ENCODE measurements around the gene LGALSL.

Gene LGALSL

DNA sequence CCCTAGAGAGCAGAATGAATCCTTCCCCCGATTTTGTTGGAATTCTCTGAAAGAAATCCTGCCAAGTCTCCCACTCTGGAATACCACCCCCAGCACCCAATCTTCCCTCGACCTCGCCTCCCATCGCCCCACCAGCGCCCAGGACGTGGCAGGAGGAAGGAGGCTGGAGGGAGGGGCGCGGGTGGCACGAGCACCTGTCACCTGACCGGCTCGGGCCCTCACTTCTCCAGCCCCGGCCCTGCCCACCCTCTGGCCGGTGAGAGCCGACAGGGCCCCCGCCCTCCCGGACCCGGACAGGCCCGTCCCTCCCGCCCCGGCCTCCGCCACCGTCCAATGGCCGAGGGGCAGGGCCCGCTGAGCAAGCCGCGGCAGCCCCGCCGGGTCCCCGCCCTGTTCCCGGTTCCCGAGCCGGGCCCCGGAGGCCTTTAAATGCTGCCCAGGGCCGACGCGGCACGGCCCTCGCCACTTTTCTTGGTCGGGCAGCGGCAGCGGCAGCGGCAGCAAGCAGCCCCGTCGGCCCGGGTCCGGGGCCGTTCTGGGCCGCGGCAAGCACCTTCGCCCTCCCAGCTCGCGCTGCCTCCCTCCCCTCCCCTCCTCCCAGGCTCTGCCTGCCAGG is at the start of gene LGALSL:
TSS of gene LGALSL (plus strand) at position 393 of the 616 bp plus-strand sequence. CDS start 384 bp downstream, outside the sequence.
- DNase-seq: no peak

DNA sequence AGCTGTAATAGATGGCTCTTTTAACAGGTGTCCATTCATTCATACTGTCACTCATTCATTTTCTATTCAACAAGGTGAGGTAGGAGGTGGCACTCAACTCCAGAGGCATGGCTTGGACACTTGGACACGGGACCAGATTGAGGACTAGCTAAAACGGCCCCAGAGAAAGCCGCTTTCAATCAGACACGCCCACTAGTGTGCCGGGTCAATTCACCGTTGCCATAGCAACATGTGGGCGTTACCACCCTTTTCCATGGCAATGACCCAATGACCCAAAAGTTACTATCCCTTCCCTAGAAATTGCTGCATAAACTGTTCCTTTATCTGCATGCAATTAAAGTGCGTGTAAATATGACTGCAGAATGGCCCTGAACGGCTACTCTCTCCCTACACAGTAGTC is 49.2 kb upstream of the LGALSL start:
- DNase-seq: no peak

DNA sequence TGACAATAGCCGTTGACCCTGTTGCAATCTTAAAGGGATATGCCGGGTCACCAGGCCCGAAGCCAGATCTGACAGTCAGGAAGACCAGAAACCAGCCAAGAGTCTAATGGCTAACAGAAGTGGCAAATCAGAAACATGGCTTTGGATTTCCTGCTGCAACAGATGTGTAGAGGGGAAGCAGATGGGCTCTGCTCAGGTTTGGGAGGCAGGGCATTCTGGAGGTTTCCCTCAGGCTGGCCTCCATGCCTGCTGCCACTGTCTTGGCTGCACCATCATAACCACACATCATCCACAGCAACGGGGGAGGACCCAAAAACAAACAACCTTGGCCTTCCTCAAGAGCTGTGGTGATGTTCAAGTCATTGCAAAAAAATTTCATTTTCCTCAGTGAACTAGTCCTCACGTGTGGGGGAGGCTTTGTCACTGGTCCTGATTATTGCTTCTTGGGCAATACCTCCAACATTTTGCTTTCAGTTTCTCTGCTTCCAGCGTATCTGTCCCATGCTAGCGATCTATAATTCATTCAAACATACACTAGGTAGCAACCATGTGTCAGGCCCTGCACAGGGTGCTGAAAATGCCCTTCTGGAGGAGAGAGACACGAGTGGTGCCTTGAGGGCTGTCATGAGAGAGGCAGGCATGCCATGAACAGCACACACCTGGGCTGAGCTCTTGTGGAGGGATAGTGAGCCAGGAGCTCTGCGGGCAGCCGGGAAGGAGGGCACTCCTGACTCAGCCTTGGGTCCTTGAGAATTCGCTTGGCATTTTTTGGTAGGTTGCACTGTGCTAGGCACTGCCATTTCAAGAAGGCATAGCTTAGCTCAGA is 48.2 kb upstream of the LGALSL start:
- no peak for DNase-seq

GRCh38 chr2:64406407-64406774 is 47.6 kb upstream of the LGALSL start:
- no peak for DNase-seq

GRCh38 chr2:64408031-64408430 is 45.9 kb upstream of the LGALSL start:
- no peak for DNase-seq

GRCh38 chr2:64410671-64411070 is 43.3 kb upstream of the LGALSL start:
- no peak for DNase-seq

DNA sequence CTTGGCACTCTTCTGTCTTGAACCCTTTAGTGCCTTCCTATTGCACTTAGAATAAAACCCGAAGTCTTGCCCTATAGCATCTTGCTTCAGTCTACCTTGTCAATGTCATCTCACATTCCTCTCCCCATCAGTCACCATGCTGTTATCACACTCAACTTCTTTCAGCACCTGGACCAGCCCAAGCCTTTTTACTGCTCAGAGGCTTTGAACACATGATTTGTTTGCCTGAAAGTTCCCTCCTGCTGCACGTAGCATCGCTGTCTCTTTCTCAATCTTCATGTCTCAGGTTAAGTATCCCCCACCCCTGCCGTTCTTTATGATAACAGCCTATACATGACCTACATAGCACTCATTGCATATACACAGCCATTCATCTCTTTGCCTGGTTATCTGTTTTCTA is 41.3 kb upstream of the LGALSL start:
- DNase-seq: no peak

DNA sequence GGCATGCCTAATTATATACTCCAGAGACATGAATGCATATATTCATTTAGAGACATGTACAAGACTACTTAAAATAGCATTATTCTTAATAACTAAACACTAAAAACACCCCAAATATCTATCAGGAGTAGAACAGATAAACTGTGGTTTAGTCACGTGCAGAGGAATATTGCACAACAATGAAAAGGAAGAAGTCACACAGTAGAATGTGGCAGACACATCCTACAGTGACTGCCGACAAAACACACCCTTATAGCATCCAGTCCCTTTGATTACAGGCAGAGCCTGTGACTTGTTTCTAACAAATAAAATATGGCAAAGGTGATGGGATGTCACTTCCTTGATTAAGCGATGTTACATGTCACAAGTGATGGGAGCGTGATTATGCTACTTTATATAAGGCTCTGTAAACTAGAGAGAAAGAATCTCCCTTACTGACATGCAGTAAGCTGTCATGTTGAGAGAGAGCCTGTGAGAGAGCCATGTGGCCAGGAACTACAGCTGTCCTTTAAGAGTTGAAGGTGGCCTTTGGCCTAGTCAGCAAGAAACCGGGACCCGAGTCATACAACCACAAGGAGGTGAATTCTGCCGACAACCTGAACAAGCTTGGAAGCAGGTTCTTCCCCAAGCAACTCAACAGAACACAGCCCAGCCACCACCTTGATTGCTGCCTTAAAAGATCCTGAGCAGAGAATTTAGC is 39.1 kb upstream of the LGALSL start:
- no peak for DNase-seq

- no peak for DNase-seq
Observed at GRCh38 chr2:64417624-64418023, 36.3 kb upstream of the LGALSL start.

- DNase-seq: no peak
Observed at GRCh38 chr2:64419596-64420165, 34.3 kb upstream of the LGALSL start.

GRCh38 chr2:64420677-64421076 is 33.3 kb upstream of the LGALSL start:
- no peak for DNase-seq

DNA sequence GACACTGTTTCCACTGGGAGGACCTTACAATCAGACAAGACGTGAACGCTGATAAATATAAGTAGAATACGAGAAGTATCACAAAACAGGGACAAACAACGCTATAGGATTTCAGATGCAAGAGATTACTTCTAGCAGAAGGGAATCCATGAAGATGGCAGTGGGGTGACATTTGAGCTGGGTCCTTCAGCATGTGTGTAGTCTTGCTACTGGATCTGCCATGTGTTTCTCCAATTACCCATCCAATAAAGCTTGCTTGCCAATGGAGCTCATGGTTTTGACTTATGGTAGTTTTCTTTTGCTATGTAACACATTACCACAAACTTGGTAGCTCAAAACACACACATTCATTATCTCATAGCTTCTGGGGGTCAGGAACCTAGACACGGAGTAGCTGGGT is 32.8 kb upstream of the LGALSL start:
- no peak for DNase-seq

DNA sequence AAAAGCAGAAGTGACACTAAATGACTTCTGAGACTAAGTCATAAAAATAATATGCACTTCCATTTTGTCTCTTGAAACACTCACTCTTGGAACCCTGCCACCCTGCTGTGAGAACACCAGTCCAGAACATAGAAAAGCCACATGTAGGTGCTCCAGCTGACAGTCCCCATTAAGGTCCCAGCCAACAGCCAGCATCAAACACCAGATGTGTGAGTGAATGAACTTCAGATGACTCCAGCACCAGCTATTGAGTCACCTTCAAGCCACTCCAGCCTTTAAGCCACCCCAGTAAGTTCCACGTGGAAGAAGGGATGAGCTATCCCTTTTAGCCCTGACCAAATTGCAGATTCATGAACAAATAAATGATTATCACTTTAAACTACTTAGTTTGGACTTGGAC is 31.5 kb upstream of the LGALSL start:
- no peak for DNase-seq

DNA sequence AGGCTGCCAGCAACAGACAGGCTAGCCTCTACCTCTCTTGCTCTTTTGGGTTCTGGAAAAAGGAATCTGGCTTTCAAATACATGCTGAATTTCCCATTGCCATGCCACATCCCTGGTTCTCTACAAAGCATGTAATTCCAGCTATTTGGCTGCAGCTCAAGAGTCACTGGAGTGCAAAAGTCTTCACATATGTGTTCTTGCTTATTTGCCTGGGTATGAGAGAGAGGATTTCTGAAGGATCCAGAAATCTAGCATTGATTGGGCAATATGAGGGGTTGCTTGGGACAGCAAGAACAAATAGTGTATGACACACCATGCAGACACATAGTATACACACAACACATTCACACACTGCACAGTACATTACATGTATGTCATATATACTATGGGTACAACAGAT is 30.7 kb upstream of the LGALSL start:
- no peak for DNase-seq

GRCh38 chr2:64424416-64424987 is 29.5 kb upstream of the LGALSL start:
- DNase-seq: no peak

GRCh38 chr2:64426183-64426952 is 27.6 kb upstream of the LGALSL start:
- no peak for DNase-seq

GRCh38 chr2:64434039-64434657 is 19.8 kb upstream of the LGALSL start:
- no peak for DNase-seq

DNA sequence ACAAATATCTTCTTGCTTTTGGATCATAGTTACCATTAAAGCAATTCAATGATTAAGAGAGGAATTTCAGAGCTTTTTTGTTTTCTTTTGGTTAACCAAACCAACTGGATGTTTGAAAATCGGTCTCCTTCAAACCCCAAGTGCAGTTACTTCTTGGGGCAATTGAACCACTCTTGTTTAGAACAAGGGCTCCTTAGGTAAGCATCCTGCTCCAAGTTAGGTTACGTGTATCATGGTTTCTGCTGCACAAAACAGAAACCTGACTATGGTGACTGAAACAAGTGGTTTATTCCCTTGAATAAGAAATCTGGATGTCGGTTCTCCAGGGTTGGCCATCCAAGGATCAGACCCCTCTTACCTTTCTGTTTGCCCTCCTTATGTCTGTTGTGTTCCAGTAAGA is 16.1 kb upstream of the LGALSL start:
- DNase-seq: no peak

DNA sequence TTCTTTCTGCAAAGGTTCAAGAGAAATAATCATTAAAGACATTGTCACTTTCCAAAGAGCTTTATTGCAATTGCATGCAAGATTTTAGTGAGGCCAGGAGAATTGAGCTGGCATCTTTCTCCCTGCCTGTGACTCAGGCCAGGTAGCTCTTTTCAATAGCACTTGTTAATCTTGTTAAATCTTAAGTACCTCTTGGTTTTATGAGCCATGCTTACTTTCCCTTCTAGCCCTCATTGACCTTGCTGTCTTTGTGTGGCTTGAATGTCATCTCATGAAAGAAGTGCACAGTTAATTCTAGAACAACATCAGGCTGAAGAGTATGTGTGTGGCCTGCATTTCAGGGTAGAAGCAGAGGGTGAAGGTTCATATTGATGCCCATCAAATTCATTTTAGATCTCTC is 14.8 kb upstream of the LGALSL start:
- no peak for DNase-seq

DNA sequence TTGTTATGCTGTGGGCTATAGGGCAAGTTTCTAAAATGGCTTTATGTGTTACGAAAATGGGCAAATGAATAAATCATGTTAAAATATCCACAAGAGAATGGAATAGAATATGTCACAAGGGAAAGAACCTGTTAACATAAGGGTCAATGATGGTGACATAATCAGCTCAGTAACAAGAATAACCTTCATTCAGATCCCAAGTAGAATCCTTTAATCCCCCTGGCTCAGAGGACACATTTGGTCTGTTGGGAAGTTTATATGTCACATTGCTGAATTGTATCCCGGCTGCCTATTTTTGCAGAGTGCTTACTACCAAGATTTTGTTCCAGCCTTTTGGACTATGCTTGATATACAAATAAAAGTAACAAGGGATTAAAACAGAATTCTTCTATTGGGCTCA is 13.1 kb upstream of the LGALSL start:
- DNase-seq: no peak

GRCh38 chr2:64442277-64442676 is 11.7 kb upstream of the LGALSL start:
- no peak for DNase-seq

- no peak for DNase-seq
Observed at GRCh38 chr2:64442801-64443429, 11.0 kb upstream of the LGALSL start.

Data from NCI-H1694 treated with DMSO at 0.1 percent for 48 hours (cell line).